ENCODE measurements around the gene TAF6. TPM values are rescaled to one million over a fixed set of nuclear protein-coding genes. Genes with fewer than 3 reads are reported as not detected.

The TAF6 gene
- total and polyA plus RNA-seq, 2 donors (not counting 1 experiment from before 2014, with no cell fraction given) = 16.2 to 41.5 TPM

DNA sequence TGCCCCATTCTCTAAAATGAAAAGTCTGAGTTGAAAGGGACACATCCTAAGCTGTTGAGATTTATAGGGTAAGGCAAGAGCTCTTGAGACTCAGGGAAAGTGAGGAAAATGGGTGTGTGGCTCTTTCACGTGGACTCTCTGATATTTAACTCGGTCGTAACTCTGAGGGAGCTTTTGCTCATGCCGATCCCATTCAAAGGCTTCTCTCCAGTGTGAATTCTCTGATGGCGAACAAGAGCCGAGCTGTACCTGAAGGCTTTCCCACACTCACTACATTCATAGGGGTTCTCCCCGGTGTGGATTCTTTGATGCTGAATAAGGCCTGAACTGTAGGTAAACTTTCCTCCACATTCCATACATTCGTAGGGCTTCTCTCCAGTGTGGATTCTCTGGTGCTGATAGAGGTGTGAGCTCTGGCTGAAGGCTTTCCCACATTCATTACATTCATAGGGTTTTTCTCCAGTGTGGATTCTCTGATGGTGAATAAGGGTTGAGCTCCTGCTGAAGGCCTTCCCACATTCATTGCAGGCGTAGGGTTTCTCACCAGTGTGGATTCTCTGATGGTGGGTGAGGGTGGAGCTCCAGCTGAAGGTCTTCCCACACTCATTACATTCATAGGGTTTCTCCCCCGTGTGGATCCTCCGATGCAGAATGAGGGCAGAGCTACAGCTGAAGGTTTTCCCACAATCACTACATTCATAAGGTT is 48.0 kb downstream of the TAF6 start:
- H3K4me1 ChIP-seq (ENCODE audit: control insufficient read depth, extremely low read depth, insufficient read depth, low read length) = no peaks in the 10 kb centered on the region
- H3K36me3 ChIP-seq (ENCODE audit: control insufficient read depth, insufficient read depth, low read length) = peaks cover 37% of the 10 kb centered on the region
- H3K27ac ChIP-seq (ENCODE audit: insufficient read depth, low read length) = no peak overlapping the region
- no peaks in the 10 kb centered on the region for H3K79me2 ChIP-seq (ENCODE audit: control insufficient read depth, insufficient read depth, low read length)
- H4K20me1 ChIP-seq (ENCODE audit: control insufficient read depth, extremely low read depth, insufficient read depth, low read length) = no peaks in the 10 kb centered on the region
- H3K4me2 ChIP-seq (ENCODE audit: extremely low read depth, insufficient read depth, low read length) = no peak overlapping the region
- H3K4me3 ChIP-seq (replicated peaks in 1 of 4; ENCODE audit: control extremely low read depth in 1 of 4, insufficient read depth in 1 of 4, low read depth in 3 of 4, low read length in 4 of 4) = no peak overlapping the region
- DNase-seq (ENCODE audit: low read depth in 2 of 2) = no peak
- H3K27me3 ChIP-seq (ENCODE audit: control insufficient read depth, insufficient read depth, low read length) = no peaks in the 10 kb centered on the region
- H3K9ac ChIP-seq (ENCODE audit: insufficient read depth, low read length) = no peak overlapping the region
- no peak overlapping the region for H2AFZ ChIP-seq (ENCODE audit: low read length)
- peaks cover 15% of the 10 kb centered on the region for H3K9me3 ChIP-seq (ENCODE audit: control insufficient read depth, insufficient read depth, low read depth, low read length)
- TF ChIP-seq, protein P1, sequence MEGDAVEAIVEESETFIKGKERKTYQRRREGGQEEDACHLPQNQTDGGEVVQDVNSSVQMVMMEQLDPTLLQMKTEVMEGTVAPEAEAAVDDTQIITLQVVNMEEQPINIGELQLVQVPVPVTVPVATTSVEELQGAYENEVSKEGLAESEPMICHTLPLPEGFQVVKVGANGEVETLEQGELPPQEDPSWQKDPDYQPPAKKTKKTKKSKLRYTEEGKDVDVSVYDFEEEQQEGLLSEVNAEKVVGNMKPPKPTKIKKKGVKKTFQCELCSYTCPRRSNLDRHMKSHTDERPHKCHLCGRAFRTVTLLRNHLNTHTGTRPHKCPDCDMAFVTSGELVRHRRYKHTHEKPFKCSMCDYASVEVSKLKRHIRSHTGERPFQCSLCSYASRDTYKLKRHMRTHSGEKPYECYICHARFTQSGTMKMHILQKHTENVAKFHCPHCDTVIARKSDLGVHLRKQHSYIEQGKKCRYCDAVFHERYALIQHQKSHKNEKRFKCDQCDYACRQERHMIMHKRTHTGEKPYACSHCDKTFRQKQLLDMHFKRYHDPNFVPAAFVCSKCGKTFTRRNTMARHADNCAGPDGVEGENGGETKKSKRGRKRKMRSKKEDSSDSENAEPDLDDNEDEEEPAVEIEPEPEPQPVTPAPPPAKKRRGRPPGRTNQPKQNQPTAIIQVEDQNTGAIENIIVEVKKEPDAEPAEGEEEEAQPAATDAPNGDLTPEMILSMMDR (conservative IDR thresholded peaks at IDR 0.05 in 1 of 2, IDR thresholded peaks at IDR 0.05 in 1 of 2; ENCODE audit: low read depth in 1 of 2, low read length in 2 of 2) = no peak
- TF ChIP-seq EZH2 (IDR thresholded peaks at IDR 0.05; ENCODE audit: low read length, missing control alignments) = no peak

DNA sequence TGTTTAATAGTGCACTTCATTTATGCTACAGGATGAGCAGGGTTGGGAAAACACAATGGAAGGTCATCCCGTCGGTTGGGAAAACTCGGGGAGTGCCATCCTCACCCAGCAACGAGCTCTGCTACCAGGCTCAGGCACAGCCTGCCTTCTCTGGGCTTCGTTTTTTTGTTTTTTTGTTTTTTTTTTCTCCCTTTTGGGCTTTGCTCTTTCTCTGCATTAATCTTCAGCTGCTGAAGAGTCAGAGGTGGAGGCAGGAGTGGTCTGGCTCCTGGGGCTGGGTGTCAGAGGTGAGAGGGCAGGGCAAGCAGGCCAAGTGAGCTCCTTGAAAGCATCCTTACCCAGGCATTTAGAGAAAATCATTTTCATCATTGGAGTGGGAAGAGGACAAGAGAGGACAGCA is 49.2 kb downstream of the TAF6 start:
- Histone ChIP-seq H3K9me3 (ENCODE audit: control insufficient read depth, insufficient read depth, low read depth, low read length) (peaks cover 15% of the 10 kb centered on the region), H3K79me2 (ENCODE audit: control insufficient read depth, insufficient read depth, low read length) (no peaks in the 10 kb centered on the region), H3K4me3 (replicated peaks in 1 of 4; ENCODE audit: control extremely low read depth in 1 of 4, insufficient read depth in 1 of 4, low read depth in 3 of 4, low read length in 4 of 4) (no peak overlapping the region), H3K4me1 (ENCODE audit: control insufficient read depth, extremely low read depth, insufficient read depth, low read length) (peaks cover 6% of the 10 kb centered on the region), H3K27ac (ENCODE audit: insufficient read depth, low read length) (no peak overlapping the region), H3K27me3 (ENCODE audit: control insufficient read depth, insufficient read depth, low read length) (no peaks in the 10 kb centered on the region), H4K20me1 (ENCODE audit: control insufficient read depth, extremely low read depth, insufficient read depth, low read length) (no peaks in the 10 kb centered on the region), H2AFZ (ENCODE audit: low read length) (no peak overlapping the region), H3K4me2 (ENCODE audit: extremely low read depth, insufficient read depth, low read length) (no peak overlapping the region), H3K9ac (ENCODE audit: insufficient read depth, low read length) (no peak overlapping the region), H3K36me3 (ENCODE audit: control insufficient read depth, insufficient read depth, low read length) (peaks cover 33% of the 10 kb centered on the region)
- TF ChIP-seq EZH2 (IDR thresholded peaks at IDR 0.05; ENCODE audit: low read length, missing control alignments) = no peak
- TF ChIP-seq, protein P1 (conservative IDR thresholded peaks at IDR 0.05 in 1 of 2, IDR thresholded peaks at IDR 0.05 in 1 of 2; ENCODE audit: low read depth in 1 of 2, low read length in 2 of 2) = no peak
- no peak for DNase-seq (ENCODE audit: low read depth in 2 of 2)

DNA sequence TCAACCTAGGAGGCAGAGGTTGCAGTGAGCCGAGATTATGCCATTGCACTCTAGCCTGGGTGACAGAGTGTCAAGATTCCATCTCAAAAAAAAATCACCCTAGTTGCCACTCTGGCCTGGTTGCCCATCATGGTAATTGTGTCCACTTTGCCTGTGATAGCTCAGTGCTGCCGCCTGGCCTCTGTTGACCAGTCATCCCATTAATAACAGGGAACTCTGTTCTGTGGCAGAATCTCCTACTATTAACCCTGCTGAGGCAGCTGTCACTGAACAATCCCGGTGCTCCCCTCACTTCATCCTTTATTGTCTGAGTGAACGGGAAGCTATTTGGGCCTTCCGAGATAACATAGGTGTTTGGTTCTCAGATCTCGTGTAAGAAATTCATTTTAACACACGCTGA is 52.2 kb downstream of the TAF6 start:
- H3K4me1 ChIP-seq (ENCODE audit: control insufficient read depth, extremely low read depth, insufficient read depth, low read length) = peaks cover 6% of the 10 kb centered on the region
- H3K9me3 ChIP-seq (ENCODE audit: control insufficient read depth, insufficient read depth, low read depth, low read length) = peaks cover 10% of the 10 kb centered on the region
- no peak for TF ChIP-seq EZH2 (IDR thresholded peaks at IDR 0.05; ENCODE audit: low read length, missing control alignments)
- TF ChIP-seq, protein P1 (conservative IDR thresholded peaks at IDR 0.05 in 1 of 2, IDR thresholded peaks at IDR 0.05 in 1 of 2; ENCODE audit: low read depth in 1 of 2, low read length in 2 of 2) = no peak
- peaks cover 18% of the 10 kb centered on the region for H3K36me3 ChIP-seq (ENCODE audit: control insufficient read depth, insufficient read depth, low read length)
- H3K27me3 ChIP-seq (ENCODE audit: control insufficient read depth, insufficient read depth, low read length) = no peaks in the 10 kb centered on the region
- H3K27ac ChIP-seq (ENCODE audit: insufficient read depth, low read length) = no peak overlapping the region
- no peak overlapping the region for H3K4me3 ChIP-seq (replicated peaks in 1 of 4; ENCODE audit: control extremely low read depth in 1 of 4, insufficient read depth in 1 of 4, low read depth in 3 of 4, low read length in 4 of 4)
- H2AFZ ChIP-seq (ENCODE audit: low read length) = no peak overlapping the region
- no peaks in the 10 kb centered on the region for H3K79me2 ChIP-seq (ENCODE audit: control insufficient read depth, insufficient read depth, low read length)
- no peak overlapping the region for H3K4me2 ChIP-seq (ENCODE audit: extremely low read depth, insufficient read depth, low read length)
- no peak for DNase-seq (ENCODE audit: low read depth in 2 of 2)
- no peaks in the 10 kb centered on the region for H4K20me1 ChIP-seq (ENCODE audit: control insufficient read depth, extremely low read depth, insufficient read depth, low read length)
- no peak overlapping the region for H3K9ac ChIP-seq (ENCODE audit: insufficient read depth, low read length)
